ENCODE results near the gene OR52E4. TPM values are rescaled to one million over a fixed set of nuclear protein-coding genes. Genes with fewer than 3 reads are reported as not detected.

The OR52E4 gene
- total RNA-seq, result not detected

DNA sequence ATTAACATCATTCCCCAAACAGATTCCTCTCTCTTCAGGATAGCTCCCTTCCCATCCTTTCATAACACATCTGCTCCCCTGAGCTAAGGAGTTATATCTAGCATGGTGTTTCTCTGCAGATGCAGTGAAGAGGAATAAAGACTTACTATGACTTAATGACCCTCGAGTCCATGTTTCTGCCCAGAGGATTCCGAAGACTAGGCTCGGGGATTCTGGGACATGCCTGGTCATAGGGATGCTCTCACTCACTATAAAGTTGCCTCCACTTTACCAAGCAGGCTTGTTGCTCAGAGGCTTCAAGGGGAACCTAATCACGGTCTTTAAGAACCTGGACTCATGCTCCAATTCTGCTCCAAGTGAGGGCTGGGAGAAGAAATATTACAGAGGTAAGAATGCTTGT is at the start of gene OR52E4:
Gene OR52E4 (plus strand): TSS at position 301 of the 400 bp plus-strand sequence. CDS start 3,664 bp downstream, outside the sequence.

GRCh38 chr11:5841797-5842196 is 38.6 kb upstream of the OR52E4 start, which contains the start of gene OR52E6:
OR52E6 (minus strand) TSS chr11:5841897; CDS start chr11:5841897, 0 bp downstream.

DNA sequence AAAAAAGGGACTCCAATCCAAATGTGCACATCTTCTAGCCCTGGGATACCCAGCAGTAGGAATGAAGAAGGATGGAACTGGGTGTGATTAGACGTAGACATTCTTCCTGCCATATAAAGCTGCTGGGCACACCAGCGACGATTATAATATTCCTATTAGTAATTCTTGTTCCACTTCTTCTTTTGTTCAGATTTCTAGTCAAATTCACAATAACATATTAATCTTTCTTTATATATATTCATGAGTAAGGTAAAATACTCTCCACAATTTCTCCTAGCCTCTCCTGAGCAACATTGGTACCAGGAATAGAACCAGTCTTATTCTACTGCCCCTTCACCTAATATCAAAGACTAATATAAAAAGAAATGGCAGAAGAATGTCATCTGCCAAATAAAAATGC is 22.8 kb upstream of the OR52E4 start, which contains the start of gene OR52E8:
Gene OR52E8 (minus strand): TSS at position 101 of the 400 bp plus-strand sequence. CDS start 0 bp downstream, at position 101.

GRCh38 chr11:5892908-5893307 is 12.5 kb downstream of the OR52E4 start, which contains the start of gene OR52E5:
OR52E5 (plus strand) TSS chr11:5893208; CDS start chr11:5900777, 7,569 bp downstream.

Other genes starting within 250 kb of the OR52E4 start
- 10 to 100 TPM; 66.8 to 72.6 TPM for gene TRIM5, start 195.6 kb upstream of the OR52E4 start, total RNA-seq
- gene TRIM22, start 190.8 kb upstream of the OR52E4 start, total RNA-seq, result 100 to 1,000 TPM; 117 to 188 TPM
- gene OR56B1, start 144.2 kb upstream of the OR52E4 start, total RNA-seq, result not detected
- not detected for gene OR52N4, start 126.4 kb upstream of the OR52E4 start, total RNA-seq
- gene OR52N5, start 97.3 kb upstream of the OR52E4 start, total RNA-seq, result not detected
- gene OR52N1, start 89.4 kb upstream of the OR52E4 start, total RNA-seq, result not detected
- gene OR52N2, start 71.7 kb upstream of the OR52E4 start, total RNA-seq, result not detected
- gene OR52E6, start 38.7 kb upstream of the OR52E4 start, total RNA-seq, result under 1 TPM in 1 of 2 donors, not detected in 1; 0.69 TPM
- not detected for gene OR52E8, start 22.9 kb upstream of the OR52E4 start, total RNA-seq
- not detected for gene OR52E5, start 12.6 kb downstream of the OR52E4 start, total RNA-seq
- not detected for gene OR56A3, start 61.6 kb downstream of the OR52E4 start, total RNA-seq
- gene OR56A5, start 87.9 kb downstream of the OR52E4 start, total RNA-seq, result not detected
- gene OR52L1, start 106.4 kb downstream of the OR52E4 start, total RNA-seq, result not detected
- not detected for gene OR56A4, start 126.3 kb downstream of the OR52E4 start, total RNA-seq
- gene OR56A1, start 150.1 kb downstream of the OR52E4 start, total RNA-seq, result not detected
- not detected for gene OR56B4, start 227.1 kb downstream of the OR52E4 start, total RNA-seq

Data from melanocyte of skin (primary cell).